HepG2 (cell line): Measurements from ENCODE around the gene RAC2. TPM values are rescaled to one million over a fixed set of nuclear protein-coding genes. Genes with fewer than 3 reads are reported as not detected.

ENCODE experiments used
- ATAC-seq: fragments of 200-7000 bp; cut with Tn5 transposase; 3 replicates; pipeline ENCODE4 v1.9.1; 2020; ENCODE audit warnings: mild to moderate bottlenecking, moderate library complexity
- BruUV-seq: library from RNA; stranded (reverse); fragments of 400-500 nt; replicated peaks from 2 replicates; lab custom pipeline; 2021; lab: Mats Ljungman, UMichigan
- CTCF ChIA-PET: fragments of 300-600 bp; formaldehyde crosslinking; extraction: SDS; loops from one replicate; lab custom pipeline; 2021; ENCODE audit warnings: low total read pairs, inconsistent platforms, low intra/inter-chr PET ratio; lab: Yijun Ruan, JAX
- POLR2A ChIA-PET: fragments of 350-600 bp; sonication (Branson Sonifier 250); formaldehyde crosslinking; loops from one replicate; lab custom pipeline; 2020; ENCODE audit warnings: antibody characterized with exemption, inconsistent platforms; lab: Yijun Ruan, JAX
- DNase-seq: peaks from one replicate; pipeline ENCODE4 v3.0.0-alpha.2; 2015; ENCODE audit warnings: low spot score
- FAIRE-seq: peaks from 3 replicates; lab custom pipeline; 2011; peaks lifted over from hg19 to GRCh38; lab: Jason Lieb, UNC
- H2AFZ ChIP-seq: one replicate; pipeline ENCODE4 v1.6.1; 2011; ENCODE audit warnings: low read length, inconsistent platforms
- H3K27ac ChIP-seq: fragments of 300-600 bp; 3 replicates; pipeline ENCODE4 v1.8.0; 2011; ENCODE audit warnings: mixed run types, mild to moderate bottlenecking, mixed read lengths, low read length, inconsistent platforms; ENCODE audit not compliant: insufficient read depth; ENCODE audit errors: extremely low read length
- H3K27me3 ChIP-seq, 2 experiments: fragments of 200-600 bp in 1 of 2; 2 replicates in 1 of 2; 3 replicates in 1 of 2; pipeline versions ENCODE4 v1.6.0 to v1.8.0; 2011; ENCODE audit warnings: low read length in 2 of 2, mild to moderate bottlenecking in 2 of 2, moderate library complexity in 2 of 2, inconsistent platforms in 1 of 2; ENCODE audit not compliant: insufficient read depth in 2 of 2, control insufficient read depth in 1 of 2
- H3K36me3 ChIP-seq, 2 experiments: fragments of 200-600 bp in 1 of 2; replicated peaks in 1 of 2; 2 replicates in 1 of 2; 3 replicates in 1 of 2; pipeline versions ENCODE4 v1.5.1 to v1.8.0; 2011; ENCODE audit warnings: low read length in 2 of 2, inconsistent platforms in 1 of 2; ENCODE audit not compliant: insufficient read depth in 2 of 2, control insufficient read depth in 1 of 2
- H3K4me1 ChIP-seq: 2 replicates; pipeline ENCODE4 v1.5.1; 2012; ENCODE audit warnings: low read length, inconsistent platforms; ENCODE audit not compliant: insufficient read depth
- H3K4me2 ChIP-seq: 2 replicates; pipeline ENCODE4 v1.6.0; 2011; ENCODE audit warnings: low read depth, low read length, inconsistent platforms
- H3K4me3 ChIP-seq, 3 experiments: fragments of 200-600 bp in 1 of 3; sonication (generic), shearing (Covaris generic) in 1 of 3; replicated peaks in 1 of 3; 2 replicates each; pipeline ENCODE4 v1.5.1; 2011 to 2016; ENCODE audit warnings: low read length in 3 of 3, inconsistent platforms in 2 of 3, low read depth in 2 of 3, mild to moderate bottlenecking in 2 of 3, control low read depth in 1 of 3, mixed read lengths in 1 of 3; ENCODE audit not compliant: insufficient read depth in 1 of 3
- H3K79me2 ChIP-seq: one replicate; pipeline ENCODE4 v1.6.1; 2011; ENCODE audit warnings: low read length, inconsistent platforms; ENCODE audit not compliant: insufficient read depth
- H3K9ac ChIP-seq: 2 replicates; pipeline ENCODE4 v1.6.0; 2011; ENCODE audit warnings: mild to moderate bottlenecking, low read depth, low read length, inconsistent platforms; ENCODE audit not compliant: insufficient read depth
- H3K9me3 ChIP-seq: 2 replicates; pipeline ENCODE4 v1.5.1; 2012; ENCODE audit warnings: mild to moderate bottlenecking, low read length
- H4K20me1 ChIP-seq: 2 replicates; pipeline ENCODE4 v1.6.0; 2011; ENCODE audit warnings: inconsistent platforms, mild to moderate bottlenecking, low read length, moderate library complexity; ENCODE audit not compliant: insufficient read depth
- TBX3 ChIP-seq: fragments of 450-650 bp; IDR thresholded peaks from 2 replicates; pipeline ENCODE4 v1.6.1; 2017; ENCODE audit warnings: antibody characterized with exemption, mild to moderate bottlenecking, inconsistent platforms, borderline replicate concordance
- TFE3 ChIP-seq: IDR thresholded peaks from 2 replicates; pipeline ENCODE4 v1.6.1; 2016
- USF2 ChIP-seq, 2 experiments: sonication (generic) in 1 of 2; formaldehyde crosslinking in 1 of 2; IDR thresholded peaks; 2 replicates each; pipeline versions ENCODE4 v1.5.1 to v1.6.1; 2011 to 2020; ENCODE audit warnings: borderline replicate concordance in 1 of 2, low read depth in 1 of 2, low read length in 1 of 2, mild to moderate bottlenecking in 1 of 2, missing genetic modification reagents in 1 of 2, moderate library complexity in 1 of 2
- ZNF589 ChIP-seq: sonication (generic); formaldehyde crosslinking; conservative IDR thresholded peaks from 2 replicates; pipeline ENCODE4 v1.8.0; 2022; ENCODE audit warnings: mild to moderate bottlenecking, moderate library complexity, missing genetic modification reagents
- ZNF776 ChIP-seq: sonication (generic); formaldehyde crosslinking; IDR thresholded peaks from 2 replicates; pipeline ENCODE4 v1.4.0; 2020; ENCODE audit warnings: mild to moderate bottlenecking, missing genetic modification reagents
- WGBS: methylation state at CpG from one replicate; pipeline ENCODE4 v1.1.6; 2017; ENCODE audit warnings: low lambda C conversion rate; 5-methylcytosine and 5-hydroxymethylcytosine counted together
- in situ Hi-C: cut with HindIII; loops from 2 replicates; pipeline ENCODE4 v1.10.0; 2017; ENCODE audit warnings: low pct_unique_long_range_greater_than_20kb; ENCODE audit not compliant: extremely low pct_ligation_motif_present
- intact Hi-C: fragments of 100-400 bp; cut with micrococcal nuclease; formaldehyde crosslinking; loops from one replicate; pipeline ENCODE4 v1.10.0; 2022; ENCODE audit not compliant: unreplicated experiment
- polyA plus RNA-seq, 8 experiments: library from polyadenylated mRNA; depleted of rRNA in 3 of 8; stranded (reverse) in 7 of 8; unstranded in 1 of 8; fragments of >200 nt; fragmentation: Illumina TruSeq in 4 of 8; extraction: Trizol in 4 of 8; gene quantifications; 2 replicates each; pipeline versions ENCODE4 v1.2.1 to v1.2.3, GENCODE V29; 2011 to 2016; ENCODE audit warnings: low read depth in 4 of 8, missing spikeins in 1 of 8, mixed read lengths in 1 of 8; ENCODE audit not compliant: insufficient read depth in 1 of 8
- total RNA-seq, 5 experiments: library from RNA; depleted of rRNA; stranded (reverse); fragments of >200 nt; fragmentation: Illumina TruSeq; extraction: Trizol; gene quantifications; 2 replicates each; pipeline ENCODE4 v1.2.3, GENCODE V29; 2016; ENCODE audit warnings: low read depth in 1 of 5

The RAC2 gene
- total and polyA plus RNA-seq, 2 of the 13 experiments (the other 11 are each of a cell fraction or from before 2014, with no cell fraction given): 0.73 TPM; not detected in 1

- BruUV-seq: no TSS peak
- in situ Hi-C loops: no loop called here
Observed at GRCh38 chr22:37254209-37254866, 10.3 kb upstream of the RAC2 start.

More at GRCh38 chr22:37254209-37254866, 10.3 kb upstream of the RAC2 start:
- CTCF ChIA-PET: no interaction called here
- POLR2A ChIA-PET: no interaction called here
- FAIRE-seq (no peak), ATAC-seq (no peak), DNase-seq (no peak)
- Histone ChIP-seq H3K36me3 (no peaks in the 10 kb centered on the region), H3K27ac (no peak overlapping the region), H3K4me1 (no peaks in the 10 kb centered on the region), H3K79me2 (no peaks in the 10 kb centered on the region), H3K9me3 (no peaks in the 10 kb centered on the region), H3K27me3 (peaks cover 0 to 11% of the 10 kb centered on the region in 2 experiments; a peak in 3 of 5 replicates), H3K4me3 (no peak overlapping the region), H3K4me2 (no peak overlapping the region), H4K20me1 (no peaks in the 10 kb centered on the region), H3K9ac (no peak overlapping the region), H2AFZ (no peak overlapping the region)
- TF ChIP-seq TBX3 (no peak), ZNF776 (no peak), ZNF589 (CRISPR knock-in tag) (no peak), USF2 (IDR thresholded peaks at IDR 0.05; ENCODE audit: low read depth, low read length) (no peak), USF2 (CRISPR knock-in tag; IDR thresholded peaks at IDR 0.05; ENCODE audit: borderline replicate concordance) (no peak), TFE3 (CRISPR knock-in tag) (no peak)
- 74% methylated on average over 5 of the region's 5 CpGs for WGBS
- intact Hi-C loops: no loop called here
